HG03045 (cell line): ENCODE measurements around the gene FETUB.
"Not testable (repeated sequence)": the region's sequence is repeated elsewhere in the genome, so short reads cannot be mapped to it uniquely, and the experiment has no call there.

ENCODE experiments used
- ATAC-seq: cut with Tn5 transposase; IDR thresholded peaks from one replicate; pipeline ENCODE4 v1.9.1; 2021; ENCODE audit warnings: mild to moderate bottlenecking, moderate library complexity; ENCODE audit not compliant: unreplicated experiment

The FETUB gene

DNA sequence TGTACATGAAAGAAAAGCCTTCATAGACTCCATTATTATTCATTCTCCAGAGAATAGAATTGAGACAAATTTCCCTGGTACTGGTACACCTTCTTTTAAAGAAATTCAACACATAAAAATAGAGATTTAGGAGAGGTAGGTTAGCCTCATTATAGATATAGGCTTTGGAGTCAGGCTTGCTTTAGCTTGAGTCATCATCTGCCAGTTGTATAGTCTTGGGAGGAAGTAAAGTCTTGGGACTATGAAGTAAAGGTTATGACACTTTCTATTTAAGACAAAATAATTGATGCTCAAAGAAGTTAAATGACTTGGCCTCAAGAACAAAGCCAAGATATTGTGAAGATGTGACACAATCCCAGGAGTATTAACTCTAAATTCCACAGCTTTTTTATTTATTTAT is 30.0 kb downstream of the FETUB start:
- ATAC-seq: no peak

DNA sequence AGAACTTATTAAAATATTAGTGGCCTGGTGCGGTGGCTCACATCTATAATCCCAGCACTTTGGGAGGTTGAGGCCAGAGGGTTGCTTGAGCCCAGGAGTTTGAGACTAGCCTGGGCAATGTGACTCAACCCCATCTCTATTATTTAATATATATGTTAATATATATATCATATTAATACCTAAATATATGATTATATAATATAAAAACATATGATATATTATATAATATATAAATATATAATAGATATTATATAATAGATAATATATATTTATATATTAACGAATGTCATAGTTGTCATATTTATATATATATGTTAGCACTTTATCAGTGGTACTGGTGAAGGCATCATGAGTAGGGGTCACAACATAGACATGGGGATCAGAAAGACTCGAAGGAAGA is 30.9 kb downstream of the FETUB start:
- ATAC-seq: no peak

DNA sequence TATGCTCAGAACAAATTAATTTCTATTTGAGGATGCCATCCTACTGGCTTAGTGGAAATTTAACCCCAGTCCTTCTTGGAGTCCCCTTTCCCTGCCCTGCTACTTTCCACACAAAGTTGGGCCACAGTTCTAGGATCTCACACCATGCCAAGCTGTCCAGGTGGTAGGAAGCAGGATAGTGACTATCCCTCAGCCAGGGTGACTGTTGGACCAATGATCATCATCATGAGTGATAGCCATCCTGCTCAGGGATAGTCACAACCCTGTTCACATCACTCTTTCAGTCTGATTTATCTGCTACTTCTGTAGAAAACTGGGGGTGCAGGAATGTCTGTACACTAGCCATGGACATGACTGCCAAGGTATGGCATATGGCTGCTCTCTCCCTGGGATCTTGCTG is 38.4 kb downstream of the FETUB start:
- no peak for ATAC-seq

DNA sequence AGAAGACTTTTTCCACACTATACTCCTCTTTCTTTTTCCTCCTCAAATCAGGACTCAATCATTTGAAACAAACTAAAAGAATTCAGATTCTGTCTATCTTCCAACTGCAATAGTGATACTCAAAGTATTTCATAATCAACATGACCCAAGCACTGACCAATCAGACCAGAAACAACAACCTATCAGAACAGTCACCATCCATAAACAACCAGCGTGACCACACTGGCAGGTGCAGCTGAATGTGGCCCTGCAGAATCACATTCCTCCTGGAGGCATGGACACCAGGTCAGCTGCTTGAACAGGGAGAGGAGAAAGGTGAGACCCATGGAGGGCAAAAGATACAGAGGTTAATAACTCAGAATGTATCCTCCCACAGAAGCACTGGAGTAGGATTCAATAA is 39.0 kb downstream of the FETUB start:
- no peak for ATAC-seq

DNA sequence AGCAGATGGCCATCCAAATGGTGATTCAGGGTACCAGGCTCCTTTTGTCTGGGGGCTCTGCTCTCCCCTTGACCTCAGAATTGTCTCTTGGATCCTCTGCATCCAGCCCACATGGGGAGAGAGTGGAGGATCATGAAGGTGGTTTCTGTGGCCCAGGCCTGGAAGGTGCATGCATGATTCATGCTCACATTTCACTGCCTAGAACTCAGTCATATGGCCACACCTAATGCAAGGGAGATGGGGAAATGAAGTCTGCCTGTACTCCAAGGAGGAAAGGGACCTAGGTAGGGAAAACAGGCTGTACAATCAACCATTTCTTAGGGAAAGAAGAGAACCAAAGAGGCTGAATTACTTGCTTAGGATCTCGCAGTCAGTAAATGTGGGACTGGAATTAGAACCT is 40.7 kb downstream of the FETUB start:
- ATAC-seq: no peak

DNA sequence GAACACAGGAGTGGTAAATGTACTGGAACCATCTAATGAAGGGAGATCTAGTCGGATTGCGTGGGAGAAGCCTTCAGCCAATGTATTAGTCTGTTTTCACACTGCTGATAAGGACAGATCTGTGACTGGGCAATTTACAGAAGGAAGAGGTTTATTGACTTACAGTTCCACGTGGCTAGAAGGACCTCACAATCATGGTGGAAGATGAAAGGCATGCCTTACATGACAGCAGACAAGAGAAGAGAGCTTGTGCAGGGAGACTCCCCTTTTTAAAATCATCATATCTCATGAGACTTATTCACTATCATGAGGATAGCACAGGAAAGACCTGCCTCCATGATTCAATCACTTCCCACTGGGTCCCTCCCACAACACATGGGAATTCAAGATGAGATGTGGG is 42.6 kb downstream of the FETUB start:
- ATAC-seq: no peak

DNA sequence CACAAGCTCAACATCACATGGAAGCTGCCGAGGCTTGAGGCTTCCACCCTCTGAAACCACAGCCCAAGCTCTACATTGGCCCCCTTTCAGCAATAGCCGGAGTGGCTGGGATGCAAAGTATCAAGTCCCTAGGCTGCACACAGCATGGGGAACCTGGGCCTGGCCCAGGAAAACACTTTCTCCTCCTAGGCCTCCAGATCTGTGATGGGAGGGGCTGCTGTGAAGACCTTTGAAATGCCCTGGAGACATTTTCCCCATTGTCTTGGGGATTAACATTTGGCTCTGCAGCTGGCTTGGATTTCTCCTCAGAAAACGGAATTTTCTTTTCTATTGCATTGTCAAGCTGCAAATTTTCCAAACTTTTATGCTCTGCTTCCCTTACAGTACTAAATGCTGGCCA is 43.8 kb downstream of the FETUB start:
- no peak for ATAC-seq

DNA sequence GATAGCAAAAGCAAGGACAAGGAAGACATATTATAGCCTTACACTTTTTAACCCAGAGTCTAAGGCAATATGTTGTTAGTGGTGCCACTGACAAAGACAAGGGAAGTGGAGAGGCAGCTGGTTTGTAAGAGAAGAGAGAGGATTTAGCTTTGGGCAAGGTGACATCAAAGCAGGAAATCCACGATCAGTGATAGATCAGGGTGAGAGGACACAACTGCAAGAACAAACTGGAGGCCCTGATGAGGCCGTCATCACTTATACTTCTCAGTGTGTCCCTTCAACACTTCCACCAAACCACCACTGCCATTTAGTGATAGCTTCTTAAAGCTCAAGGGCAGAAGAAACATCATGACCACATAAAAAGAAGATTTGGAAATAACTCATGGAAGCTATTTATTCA is 46.3 kb downstream of the FETUB start:
- ATAC-seq: not testable (repeated sequence)

DNA sequence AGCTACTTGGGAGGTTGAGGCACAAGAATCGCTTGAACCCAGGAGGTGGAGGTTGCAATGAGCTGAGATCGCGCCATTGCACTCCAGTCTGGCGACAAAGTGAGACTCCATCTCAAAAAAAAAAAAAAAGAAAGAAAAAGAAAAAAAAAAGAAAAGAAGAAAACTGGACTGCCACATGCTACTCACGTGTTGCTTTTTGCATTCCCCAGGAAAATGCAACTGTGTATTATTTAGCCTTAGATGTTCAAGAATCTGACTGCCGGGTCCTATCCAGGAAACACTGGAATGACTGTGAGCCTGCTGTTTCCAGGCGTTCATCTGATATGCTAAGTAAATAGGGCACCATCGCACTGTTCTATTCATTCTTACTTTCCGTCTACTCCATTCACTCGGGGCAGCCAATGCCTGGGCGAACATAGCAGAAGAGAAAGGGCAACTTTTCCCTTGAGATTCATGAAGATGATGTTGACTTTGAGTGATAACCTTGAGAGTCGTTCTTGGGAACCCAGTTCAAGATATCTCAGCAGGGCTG is 47.0 kb downstream of the FETUB start:
- no peak for ATAC-seq

DNA sequence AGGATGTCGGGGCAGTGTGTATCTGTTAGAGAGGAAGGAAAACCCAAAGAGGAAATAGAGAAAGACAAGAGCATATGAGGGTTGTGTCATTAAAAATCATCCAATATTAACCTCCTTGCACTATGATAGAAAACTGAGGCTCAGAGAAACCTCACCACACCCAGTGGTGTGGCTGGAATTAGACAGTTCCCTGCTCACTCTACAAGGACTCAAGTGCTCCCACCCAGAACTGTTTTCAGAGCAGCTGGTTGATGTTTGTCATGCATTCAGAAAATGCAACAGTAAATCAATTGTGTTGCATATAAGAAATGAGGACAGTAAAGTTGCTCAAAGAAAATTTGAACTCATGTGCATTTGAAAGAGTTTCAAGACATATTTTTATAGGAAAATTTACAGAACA is 50.1 kb downstream of the FETUB start:
- ATAC-seq: not testable (repeated sequence)

DNA sequence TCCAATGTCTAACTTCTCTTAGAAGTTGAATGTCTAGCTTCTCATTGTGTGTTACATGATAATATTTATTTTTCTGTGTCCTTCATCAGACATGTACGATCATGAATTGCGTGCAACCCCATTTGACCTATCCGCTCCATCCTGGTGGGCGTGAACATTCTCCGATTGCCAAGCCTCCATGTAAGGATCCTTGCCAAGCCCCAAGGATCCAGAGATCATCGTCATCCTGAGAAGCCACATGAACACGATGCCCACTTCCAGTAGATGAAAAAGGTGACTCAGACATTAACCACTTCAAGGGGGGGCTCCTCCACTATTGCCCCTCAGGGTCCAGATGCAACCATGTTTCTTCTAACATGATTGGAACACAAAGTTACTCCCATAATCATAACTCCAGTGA is 51.5 kb downstream of the FETUB start:
- ATAC-seq: no peak

DNA sequence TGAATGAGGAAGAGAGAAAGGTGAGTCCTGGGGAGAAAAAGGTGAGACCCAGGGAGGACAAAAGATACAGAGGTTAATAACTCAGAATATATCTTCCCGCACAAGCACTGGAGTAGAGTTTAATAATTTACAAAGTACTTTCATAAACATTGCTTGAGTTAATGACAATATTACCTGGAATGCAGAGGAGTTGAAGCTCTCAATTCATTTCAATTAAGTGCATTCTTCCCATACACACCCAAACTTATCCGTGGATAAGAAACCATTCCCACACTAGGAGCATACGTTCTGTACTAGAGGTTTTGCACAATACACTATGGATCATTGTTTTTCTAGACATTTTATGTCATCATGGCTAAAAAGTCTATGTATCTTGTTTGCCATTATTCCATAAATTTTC is 53.6 kb downstream of the FETUB start:
- ATAC-seq: no peak

DNA sequence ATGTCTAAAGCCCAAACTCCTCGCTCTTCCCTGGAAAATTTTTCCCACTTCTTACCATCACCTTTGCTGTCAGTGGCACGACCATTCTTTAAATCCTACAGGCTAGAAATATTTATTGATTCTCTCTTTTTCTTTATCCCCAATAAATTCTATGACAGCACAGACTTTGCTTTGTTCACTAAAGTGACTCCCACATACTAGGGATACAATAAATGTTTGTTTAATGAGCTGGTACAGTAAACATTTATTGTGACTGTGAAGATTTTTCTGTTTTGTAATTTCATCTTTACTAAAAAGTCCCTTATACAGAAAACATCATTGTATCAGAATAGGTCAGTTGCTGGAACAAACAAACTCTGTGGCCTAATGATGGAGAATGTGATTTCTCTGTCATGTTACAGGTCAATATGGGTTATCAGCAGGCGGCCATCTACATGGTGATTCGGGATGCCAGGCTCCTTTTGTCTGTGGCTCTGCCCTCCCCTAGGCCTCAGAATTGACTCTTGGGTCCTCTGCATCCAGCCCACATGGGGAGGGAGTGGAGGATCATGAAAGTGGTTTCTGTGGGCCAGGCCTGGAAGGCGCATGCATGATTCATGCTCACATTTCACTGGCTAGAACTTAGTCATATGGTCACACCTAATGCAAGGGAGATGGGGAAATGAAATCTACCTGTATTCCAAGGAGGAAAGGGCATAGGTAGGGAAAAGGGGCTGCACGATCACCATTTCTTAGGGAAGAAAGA is 54.3 kb downstream of the FETUB start:
- no peak for ATAC-seq

DNA sequence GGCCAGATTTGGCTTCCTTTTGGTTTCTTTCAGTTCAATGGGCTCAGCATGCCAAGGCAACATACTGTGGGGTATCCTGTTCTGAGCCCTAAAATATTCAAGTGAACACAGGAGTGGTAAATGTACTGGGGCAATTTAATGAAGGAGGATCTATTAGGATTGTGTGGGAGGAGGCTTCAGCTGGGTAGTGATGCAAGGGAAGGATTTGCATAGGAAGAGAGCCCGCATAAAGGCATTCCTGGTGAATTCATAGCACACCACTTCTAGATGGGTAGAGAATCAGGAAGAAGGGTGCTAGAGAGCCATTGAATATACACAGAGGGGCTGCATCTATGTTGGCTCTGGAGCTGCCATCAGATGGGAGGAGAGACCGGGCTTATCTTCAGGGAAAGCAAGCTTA is 56.3 kb downstream of the FETUB start:
- ATAC-seq: no peak

DNA sequence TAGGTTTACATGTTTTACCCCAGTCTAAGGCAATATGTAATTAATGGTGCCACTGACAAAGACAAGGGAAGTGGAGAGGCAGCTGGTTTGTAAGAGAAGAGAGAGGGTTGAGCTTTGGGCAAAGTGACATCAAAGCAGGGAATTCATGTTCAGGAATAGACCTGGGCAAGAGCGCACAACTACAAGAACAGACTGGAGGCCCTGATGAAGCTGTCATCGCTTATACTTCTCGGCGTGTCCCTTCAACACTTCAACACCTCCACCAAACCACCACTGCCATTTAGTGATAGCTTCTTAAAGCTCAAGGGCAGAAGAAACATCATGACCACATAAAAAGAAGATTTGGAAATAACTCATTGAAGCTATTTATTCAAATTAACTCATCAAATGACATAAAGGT is 57.3 kb downstream of the FETUB start:
- no peak for ATAC-seq

DNA sequence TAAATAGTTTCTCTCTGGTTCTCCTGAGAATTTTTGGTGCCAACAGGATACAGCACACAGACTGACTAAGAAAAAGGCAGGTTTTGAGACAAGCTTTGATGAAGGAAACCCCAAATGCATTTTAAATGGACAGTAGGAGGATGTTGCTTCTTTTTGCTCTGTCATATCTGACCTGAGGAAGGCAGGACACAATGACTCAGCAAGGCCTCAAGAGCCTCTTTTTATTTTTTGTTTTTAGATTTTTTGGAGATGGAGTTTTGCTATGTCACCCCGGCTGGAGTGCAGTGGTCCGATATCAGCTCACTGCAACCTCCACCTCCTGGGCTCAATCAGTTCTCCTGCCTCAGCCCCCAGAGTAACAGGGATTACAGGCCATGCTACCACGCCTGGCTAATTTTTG is 60.1 kb downstream of the FETUB start:
- ATAC-seq: no peak

DNA sequence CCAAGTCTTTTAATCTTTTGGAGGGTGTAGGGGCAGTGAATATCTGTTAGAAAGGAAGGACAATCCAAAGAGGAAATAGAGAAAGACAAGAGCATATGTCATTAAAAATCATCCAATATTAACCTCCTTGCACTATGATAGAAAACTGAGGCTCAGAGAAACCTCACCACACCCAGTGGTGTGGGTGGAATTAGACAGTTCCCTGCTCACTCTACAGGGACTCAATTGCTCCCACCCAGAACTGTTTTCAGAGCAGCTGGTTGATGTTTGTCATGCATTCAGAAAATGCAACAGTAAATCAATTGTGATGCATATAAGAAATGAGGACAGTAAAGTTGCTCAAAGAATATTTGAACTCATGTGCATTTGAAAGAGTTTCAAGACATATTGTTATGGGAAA is 62.3 kb downstream of the FETUB start:
- ATAC-seq: not testable (repeated sequence)
